ENCODE measurements around the gene ILDR1. TPM values are rescaled to one million over a fixed set of nuclear protein-coding genes. Genes with fewer than 3 reads are reported as not detected.

Gene ILDR1
- total and polyA plus RNA-seq, 10 of the 15 experiments (the other 5 are each of a cell fraction or from before 2014, with no cell fraction given): 1.3 to 12.0 (median 7.0) TPM

Small RNAs within 50 kb of the gene (small RNA-seq; reads per million reads assigned to genes)
- not detected for gene RF00019

Other genes with a start within 250 kb of the ILDR1 start
- 48.5 and 67.8 TPM in 2 replicates for gene IQCB1, start 187.2 kb downstream of the ILDR1 start, total RNA-seq (2014; rRNA removed)
- 67.8 and 69.4 TPM in 2 replicates for gene IQCB1, start 187.2 kb downstream of the ILDR1 start, total RNA-seq (2014; rRNA removed; fragmentation: Illumina TruSeq; extraction: Trizol)
- 38.5 and 41.7 TPM in 2 replicates for gene IQCB1, start 187.2 kb downstream of the ILDR1 start, total RNA-seq (2021)
- 68.7 and 100 TPM in 2 replicates for gene IQCB1, start 187.2 kb downstream of the ILDR1 start, polyA plus RNA-seq (2011; rRNA removed)
- gene IQCB1, start 187.2 kb downstream of the ILDR1 start, polyA plus RNA-seq (2014; fragmentation: Illumina TruSeq; extraction: Trizol): 55.4 and 69.0 TPM in 2 replicates
- gene IQCB1, start 187.2 kb downstream of the ILDR1 start, polyA plus RNA-seq (2014; fragmentation: Nextera tagmentation; extraction: Ambion mirVana): 10 to 100 TPM; 36.0 to 45.1 TPM
- gene IQCB1, start 187.2 kb downstream of the ILDR1 start, polyA plus RNA-seq (2014; rRNA removed): 39.4 and 50.1 TPM in 2 replicates
- 10 to 100 TPM; 45.9 to 49.3 TPM for gene IQCB1, start 187.2 kb downstream of the ILDR1 start, polyA plus RNA-seq (2016; fragmentation: Nextera tagmentation; extraction: Ambion mirVana)
- gene EAF2, start 187.0 kb downstream of the ILDR1 start, total RNA-seq (2014; rRNA removed): 48.8 and 52.6 TPM in 2 replicates
- gene EAF2, start 187.0 kb downstream of the ILDR1 start, total RNA-seq (2014; rRNA removed; fragmentation: Illumina TruSeq; extraction: Trizol): 65.4 and 67.6 TPM in 2 replicates
- 43.0 and 47.3 TPM in 2 replicates for gene EAF2, start 187.0 kb downstream of the ILDR1 start, total RNA-seq (2021)
- gene EAF2, start 187.0 kb downstream of the ILDR1 start, polyA plus RNA-seq (2011; rRNA removed): 75.5 and 106 TPM in 2 replicates
- gene EAF2, start 187.0 kb downstream of the ILDR1 start, polyA plus RNA-seq (2014; fragmentation: Illumina TruSeq; extraction: Trizol): 68.9 and 74.6 TPM in 2 replicates
- gene EAF2, start 187.0 kb downstream of the ILDR1 start, polyA plus RNA-seq (2014; fragmentation: Nextera tagmentation; extraction: Ambion mirVana): 100 to 1,000 TPM; 172 to 193 TPM
- gene EAF2, start 187.0 kb downstream of the ILDR1 start, polyA plus RNA-seq (2014; rRNA removed): 40.7 and 53.6 TPM in 2 replicates
- 100 to 1,000 TPM; 123 to 136 TPM for gene EAF2, start 187.0 kb downstream of the ILDR1 start, polyA plus RNA-seq (2016; fragmentation: Nextera tagmentation; extraction: Ambion mirVana)
- 3.2 and 4.0 TPM in 2 replicates for gene SLC15A2, start 127.8 kb downstream of the ILDR1 start, total RNA-seq (2014; rRNA removed)
- 3.3 and 3.8 TPM in 2 replicates for gene SLC15A2, start 127.8 kb downstream of the ILDR1 start, total RNA-seq (2014; rRNA removed; fragmentation: Illumina TruSeq; extraction: Trizol)
- 2.0 and 5.7 TPM in 2 replicates for gene SLC15A2, start 127.8 kb downstream of the ILDR1 start, total RNA-seq (2021)
- 7.2 and 9.0 TPM in 2 replicates for gene SLC15A2, start 127.8 kb downstream of the ILDR1 start, polyA plus RNA-seq (2011; rRNA removed)
- gene SLC15A2, start 127.8 kb downstream of the ILDR1 start, polyA plus RNA-seq (2014; fragmentation: Illumina TruSeq; extraction: Trizol): 2.4 and 3.7 TPM in 2 replicates
- gene SLC15A2, start 127.8 kb downstream of the ILDR1 start, polyA plus RNA-seq (2014; fragmentation: Nextera tagmentation; extraction: Ambion mirVana): 1 to 10 TPM in 1 of 2 experiments, under 1 TPM in 1; 0.64 to 1.1 TPM
- gene SLC15A2, start 127.8 kb downstream of the ILDR1 start, polyA plus RNA-seq (2014; rRNA removed): 2.4 and 4.1 TPM in 2 replicates
- gene SLC15A2, start 127.8 kb downstream of the ILDR1 start, polyA plus RNA-seq (2016; fragmentation: Nextera tagmentation; extraction: Ambion mirVana): 1 to 10 TPM; 1.2 to 1.7 TPM
- gene CD86, start 33.1 kb upstream of the ILDR1 start, total RNA-seq (2014; rRNA removed): 40.9 and 50.5 TPM in 2 replicates
- 57.6 and 58.8 TPM in 2 replicates for gene CD86, start 33.1 kb upstream of the ILDR1 start, total RNA-seq (2014; rRNA removed; fragmentation: Illumina TruSeq; extraction: Trizol)
- gene CD86, start 33.1 kb upstream of the ILDR1 start, total RNA-seq (2021): 41.9 and 49.8 TPM in 2 replicates
- gene CD86, start 33.1 kb upstream of the ILDR1 start, polyA plus RNA-seq (2011; rRNA removed): 100 and 126 TPM in 2 replicates
- gene CD86, start 33.1 kb upstream of the ILDR1 start, polyA plus RNA-seq (2014; fragmentation: Illumina TruSeq; extraction: Trizol): 75.1 and 112 TPM in 2 replicates
- 10 to 100 TPM; 68.0 to 79.5 TPM for gene CD86, start 33.1 kb upstream of the ILDR1 start, polyA plus RNA-seq (2014; fragmentation: Nextera tagmentation; extraction: Ambion mirVana)
- 40.6 and 50.0 TPM in 2 replicates for gene CD86, start 33.1 kb upstream of the ILDR1 start, polyA plus RNA-seq (2014; rRNA removed)
- 10 to 100 TPM; 48.5 to 53.5 TPM for gene CD86, start 33.1 kb upstream of the ILDR1 start, polyA plus RNA-seq (2016; fragmentation: Nextera tagmentation; extraction: Ambion mirVana)
- gene CASR, start 161.4 kb upstream of the ILDR1 start, total RNA-seq (2014; rRNA removed): 0.05 and 0.06 TPM in 2 replicates
- 0.04 and 0.05 TPM in 2 replicates for gene CASR, start 161.4 kb upstream of the ILDR1 start, total RNA-seq (2014; rRNA removed; fragmentation: Illumina TruSeq; extraction: Trizol)
- gene CASR, start 161.4 kb upstream of the ILDR1 start, total RNA-seq (2021): 0.13 and 0.27 TPM in 2 replicates
- gene CASR, start 161.4 kb upstream of the ILDR1 start, polyA plus RNA-seq (2011; rRNA removed): 0.07 and 0.22 TPM in 2 replicates
- gene CASR, start 161.4 kb upstream of the ILDR1 start, polyA plus RNA-seq (2014; fragmentation: Illumina TruSeq; extraction: Trizol): 0.13 and 0.81 TPM in 2 replicates
- under 1 TPM; 0.04 to 0.37 TPM for gene CASR, start 161.4 kb upstream of the ILDR1 start, polyA plus RNA-seq (2014; fragmentation: Nextera tagmentation; extraction: Ambion mirVana)
- 0.08 and 0.09 TPM in 2 replicates for gene CASR, start 161.4 kb upstream of the ILDR1 start, polyA plus RNA-seq (2014; rRNA removed)
- under 1 TPM; 0.09 to 0.15 TPM for gene CASR, start 161.4 kb upstream of the ILDR1 start, polyA plus RNA-seq (2016; fragmentation: Nextera tagmentation; extraction: Ambion mirVana)